ENCODE measurements around the gene HNRNPCL4. TPM values are rescaled to one million over a fixed set of nuclear protein-coding genes. Genes with fewer than 3 reads are reported as not detected.

Gene HNRNPCL4
- not detected in 5 replicates for total RNA-seq (2022; extraction: Qiagen RNA extraction)

DNA sequence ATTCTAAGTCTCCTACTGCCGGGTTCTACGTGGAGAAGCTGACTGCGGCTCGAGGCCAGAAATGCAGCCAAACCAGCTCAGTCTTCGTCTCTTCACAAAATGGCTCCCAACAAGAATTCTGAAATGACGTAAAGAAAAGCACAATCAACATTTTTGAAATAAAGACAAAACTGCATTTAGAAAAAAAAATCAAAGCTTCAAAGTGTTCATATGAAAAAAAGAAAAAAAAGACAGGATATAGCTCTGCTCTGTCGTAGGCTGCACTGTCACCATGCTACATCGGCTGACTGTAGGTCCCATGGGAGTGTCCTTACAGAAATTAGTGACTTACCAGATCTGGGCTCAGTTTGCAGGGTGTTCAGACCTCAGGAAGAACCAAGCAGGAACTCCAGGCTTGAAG is at the start of gene HNRNPCL4:
TSS of gene HNRNPCL4 (minus strand) at position 101 of the 400 bp plus-strand sequence. CDS start 164 bp downstream, outside the sequence.

DNA sequence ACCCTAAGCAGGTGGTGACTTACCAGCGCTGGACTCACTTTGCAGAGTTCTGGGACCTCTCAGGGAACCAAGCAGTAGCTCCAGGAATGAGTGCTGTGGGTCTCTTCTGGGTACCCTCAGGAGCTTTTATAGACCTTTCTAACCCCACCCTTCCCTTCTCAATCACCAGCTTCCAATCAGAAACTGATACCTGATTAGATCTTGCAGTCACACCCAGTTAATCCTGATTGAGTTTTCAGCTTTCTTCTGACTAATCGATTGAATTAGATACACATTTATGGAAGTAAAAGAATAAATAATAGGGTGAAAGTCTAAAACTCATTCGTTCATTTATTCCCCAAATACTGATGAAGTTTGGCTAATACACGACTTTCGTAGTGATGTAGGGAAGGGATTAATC is 35.9 kb upstream of the HNRNPCL4 start, which contains the start of gene PRAMEF13:
TSS of gene PRAMEF13 (minus strand) at position 101 of the 400 bp plus-strand sequence. CDS start 1,820 bp downstream, outside the sequence.

DNA sequence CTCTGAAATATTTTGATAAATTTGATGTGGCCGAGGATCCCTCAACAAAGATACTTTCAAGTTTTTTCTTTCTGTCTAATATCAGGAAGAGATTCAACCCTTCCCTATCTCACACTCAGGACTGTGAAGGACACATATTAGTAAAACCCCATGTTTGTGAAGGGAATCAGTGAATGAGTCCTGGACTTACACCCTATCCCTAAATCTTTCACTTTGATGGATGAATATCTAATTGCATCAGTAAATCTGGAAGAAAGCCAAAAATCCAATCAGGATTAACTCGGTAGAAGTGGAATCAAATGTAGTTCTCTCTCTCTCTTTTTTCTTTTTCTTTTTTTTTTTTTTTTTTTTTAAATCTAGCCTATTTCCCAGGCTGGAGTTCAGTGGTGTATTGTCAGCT is 6.1 kb upstream of the HNRNPCL4 start, which contains the start of gene PRAMEF9:
TSS of gene PRAMEF9 (plus strand) at position 301 of the 400 bp plus-strand sequence. CDS start 3,433 bp downstream, outside the sequence.

DNA sequence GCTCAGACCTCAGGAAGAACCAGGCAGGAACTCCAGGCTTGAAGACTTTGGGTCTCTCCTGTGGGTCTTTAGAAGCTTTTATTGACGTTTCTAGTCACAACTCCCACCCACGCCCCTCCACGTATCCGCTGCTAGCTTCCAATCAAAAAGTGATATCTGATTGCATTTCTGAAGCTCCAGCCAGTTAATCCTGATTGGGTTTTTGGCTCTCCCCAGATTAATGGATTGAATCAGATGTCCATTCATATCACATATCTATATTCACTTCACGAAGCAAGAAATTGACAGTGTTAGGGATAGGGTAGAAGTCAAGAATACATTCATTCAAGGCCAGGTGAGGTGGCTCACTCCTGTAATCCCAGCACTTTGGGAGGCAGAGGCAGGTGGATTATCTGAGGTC is 9.5 kb downstream of the HNRNPCL4 start, which contains the start of gene PRAMEF26:
TSS of gene PRAMEF26 (minus strand) at position 101 of the 400 bp plus-strand sequence. CDS start 2,914 bp downstream, outside the sequence.

DNA sequence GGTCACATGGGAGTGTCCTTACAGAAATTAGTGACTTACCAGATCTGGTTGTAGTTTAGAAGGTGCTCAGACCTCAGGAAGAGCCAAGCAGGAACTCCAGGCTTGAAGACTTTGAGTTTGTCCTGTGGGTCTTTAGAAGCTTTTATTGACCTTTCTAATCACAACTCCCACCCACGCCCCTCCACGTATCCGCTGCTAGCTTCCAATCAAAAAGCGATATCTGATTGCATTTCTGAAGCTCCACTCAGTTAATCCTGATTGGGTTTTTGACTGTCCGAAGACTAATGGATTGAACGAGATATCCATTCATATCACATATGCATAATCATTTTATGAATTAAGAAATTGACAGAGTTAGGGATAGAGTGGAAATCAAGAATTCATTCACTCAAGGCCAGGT is 48.7 kb downstream of the HNRNPCL4 start, which contains the start of gene HNRNPCL2:
TSS of gene HNRNPCL2 (minus strand) at position 101 of the 400 bp plus-strand sequence. CDS start 454 bp downstream, outside the sequence.

Other genes with a start within 250 kb of the HNRNPCL4 start
- gene PRAMEF7, start 249.0 kb downstream of the HNRNPCL4 start, total RNA-seq (2022; extraction: Qiagen RNA extraction): 0.06 TPM in 1 of 5 replicates, not detected in the others
- not detected in 5 replicates for gene PRAMEF6, start 218.1 kb downstream of the HNRNPCL4 start, total RNA-seq (2022; extraction: Qiagen RNA extraction)
- not detected in 5 replicates for gene PRAMEF27, start 109.1 kb downstream of the HNRNPCL4 start, total RNA-seq (2022; extraction: Qiagen RNA extraction)
- gene HNRNPCL3, start 104.9 kb downstream of the HNRNPCL4 start, total RNA-seq (2022; extraction: Qiagen RNA extraction): not detected in 5 replicates
- gene PRAMEF25, start 94.9 kb downstream of the HNRNPCL4 start, total RNA-seq (2022; extraction: Qiagen RNA extraction): not detected in 5 replicates
- gene HNRNPCL2, start 48.8 kb downstream of the HNRNPCL4 start, total RNA-seq (2022; extraction: Qiagen RNA extraction): not detected in 5 replicates
- not detected in 5 replicates for gene PRAMEF26, start 9.6 kb downstream of the HNRNPCL4 start, total RNA-seq (2022; extraction: Qiagen RNA extraction)
- gene PRAMEF9, start 6.2 kb upstream of the HNRNPCL4 start, total RNA-seq (2022; extraction: Qiagen RNA extraction): not detected in 5 replicates
- 0.07 TPM in 1 of 5 replicates, not detected in the others for gene PRAMEF13, start 35.8 kb upstream of the HNRNPCL4 start, total RNA-seq (2022; extraction: Qiagen RNA extraction)
- gene PRAMEF18, start 60.5 kb upstream of the HNRNPCL4 start, total RNA-seq (2022; extraction: Qiagen RNA extraction): not detected in 5 replicates
- not detected in 5 replicates for gene PRAMEF5, start 88.6 kb upstream of the HNRNPCL4 start, total RNA-seq (2022; extraction: Qiagen RNA extraction)
- gene PRAMEF8, start 119.5 kb upstream of the HNRNPCL4 start, total RNA-seq (2022; extraction: Qiagen RNA extraction): not detected in 5 replicates
- gene PRAMEF33, start 137.9 kb upstream of the HNRNPCL4 start, total RNA-seq (2022; extraction: Qiagen RNA extraction): not detected in 5 replicates
- gene PRAMEF15, start 149.9 kb upstream of the HNRNPCL4 start, total RNA-seq (2022; extraction: Qiagen RNA extraction): not detected in 5 replicates
- gene PRAMEF14, start 181.5 kb upstream of the HNRNPCL4 start, total RNA-seq (2022; extraction: Qiagen RNA extraction): not detected in 5 replicates
- gene PRAMEF19, start 206.3 kb upstream of the HNRNPCL4 start, total RNA-seq (2022; extraction: Qiagen RNA extraction): not detected in 5 replicates
- gene PRAMEF17, start 224.0 kb upstream of the HNRNPCL4 start, total RNA-seq (2022; extraction: Qiagen RNA extraction): not detected in 5 replicates
- gene PRAMEF20, start 244.8 kb upstream of the HNRNPCL4 start, total RNA-seq (2022; extraction: Qiagen RNA extraction): not detected in 5 replicates

All from A549 treated with AZD2906 at 1 μM for 4 hours (cell line).